ENCODE results near the gene DOCK11.

DNA sequence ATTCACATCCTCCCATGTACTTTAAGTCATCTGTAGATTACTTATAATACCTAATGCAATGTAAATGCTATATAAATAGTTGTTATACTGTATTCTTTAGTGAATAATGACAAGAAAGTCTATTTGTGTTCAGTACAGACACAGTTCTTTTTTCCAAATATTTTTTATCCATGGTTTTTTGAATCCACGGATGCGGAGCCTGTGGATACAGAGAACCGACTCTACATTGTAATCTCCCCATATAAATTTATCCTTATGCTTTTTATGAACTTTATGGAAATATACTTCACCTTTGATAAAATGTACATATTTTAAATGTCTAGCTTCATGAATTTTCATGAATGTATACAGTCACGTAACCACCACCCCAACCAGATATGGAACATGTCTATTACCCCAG lies 88.2 kb downstream of the DOCK11 start:
- no peak for TF ChIP-seq CTCF (IDR thresholded peaks at IDR 0.05; ENCODE audit: insufficient read depth, low read length)
- no peak for TF ChIP-seq POLR2AphosphoS5 (IDR thresholded peaks at IDR 0.05; ENCODE audit: low read depth)
